Retinal pigment epithelial cell (primary cell): ENCODE data around the gene USP17L20.
"Not testable (repeated sequence)": the region's sequence is repeated elsewhere in the genome, so short reads cannot be mapped to it uniquely, and the experiment has no call there.

Experiments used
- DNase-seq: peaks from one replicate; pipeline ENCODE4 v3.0.0-alpha.2; 2010; ENCODE audit warnings: low read depth
- H3K4me3 ChIP-seq: 2 replicates; pipeline ENCODE4 v1.5.1; 2011; ENCODE audit warnings: mild to moderate bottlenecking, low read length, control low read depth, moderate library complexity

USP17L20 gene, protein sequence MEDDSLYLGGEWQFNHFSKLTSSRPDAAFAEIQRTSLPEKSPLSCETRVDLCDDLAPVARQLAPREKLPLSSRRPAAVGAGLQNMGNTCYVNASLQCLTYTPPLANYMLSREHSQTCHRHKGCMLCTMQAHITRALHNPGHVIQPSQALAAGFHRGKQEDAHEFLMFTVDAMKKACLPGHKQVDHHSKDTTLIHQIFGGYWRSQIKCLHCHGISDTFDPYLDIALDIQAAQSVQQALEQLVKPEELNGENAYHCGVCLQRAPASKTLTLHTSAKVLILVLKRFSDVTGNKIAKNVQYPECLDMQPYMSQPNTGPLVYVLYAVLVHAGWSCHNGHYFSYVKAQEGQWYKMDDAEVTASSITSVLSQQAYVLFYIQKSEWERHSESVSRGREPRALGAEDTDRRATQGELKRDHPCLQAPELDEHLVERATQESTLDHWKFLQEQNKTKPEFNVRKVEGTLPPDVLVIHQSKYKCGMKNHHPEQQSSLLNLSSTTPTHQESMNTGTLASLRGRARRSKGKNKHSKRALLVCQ

DNA sequence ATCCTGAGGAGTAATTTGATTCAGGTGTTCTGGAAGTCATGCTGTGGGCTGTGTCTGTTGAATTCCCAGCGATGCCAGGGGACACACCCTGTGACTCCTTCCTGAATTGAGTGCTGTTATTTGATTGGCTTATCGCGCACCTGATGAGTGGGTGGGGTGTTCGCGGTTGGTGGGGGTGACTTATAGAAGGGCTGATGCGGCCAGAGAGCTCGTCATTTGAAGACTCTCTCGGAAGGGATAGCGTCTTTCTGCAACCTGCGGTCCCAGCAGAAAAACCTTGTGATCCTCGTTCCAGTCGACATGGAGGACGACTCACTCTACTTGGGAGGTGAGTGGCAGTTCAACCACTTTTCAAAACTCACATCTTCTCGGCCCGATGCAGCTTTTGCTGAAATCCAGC is at the start of gene USP17L20:
USP17L20 (plus strand) TSS at position 301 of the 400 bp plus-strand sequence; CDS start at position 301, 0 bp downstream.
- DNase-seq, H3K4me3 ChIP-seq: not testable (repeated sequence)

GRCh38 chr4:9210357-9210756 is 47.6 kb upstream of the USP17L20 start, which contains the start of gene USP17L10:
Gene USP17L10 (plus strand): TSS chr4:9210657. CDS start chr4:9210657, 0 bp downstream.
- H3K4me3 ChIP-seq, DNase-seq: not testable (repeated sequence)

GRCh38 chr4:9214701-9215100 is 43.2 kb upstream of the USP17L20 start:
- H3K4me3 ChIP-seq, DNase-seq: not testable (repeated sequence)

DNA sequence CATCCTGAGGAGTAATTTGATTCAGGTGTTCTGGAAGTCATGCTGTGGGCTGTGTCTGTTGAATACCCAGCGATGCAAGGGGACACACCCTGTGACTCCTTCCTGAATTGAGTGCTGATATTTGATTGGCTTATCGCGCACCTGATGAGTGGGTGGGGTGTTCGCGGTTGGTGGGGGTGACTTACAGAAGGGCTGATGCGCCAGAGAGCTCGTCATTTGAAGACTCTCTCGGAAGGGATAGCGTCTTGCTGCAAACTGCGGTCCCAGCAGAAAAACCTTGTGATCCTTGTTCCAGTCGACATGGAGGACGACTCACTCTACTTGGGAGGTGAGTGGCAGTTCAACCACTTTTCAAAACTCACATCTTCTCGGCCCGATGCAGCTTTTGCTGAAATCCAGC is 42.8 kb upstream of the USP17L20 start, which contains the start of gene USP17L11:
USP17L11 (plus strand) TSS at position 301 of the 400 bp plus-strand sequence; CDS start at position 301, 0 bp downstream.
- H3K4me3 ChIP-seq, DNase-seq: not testable (repeated sequence)

DNA sequence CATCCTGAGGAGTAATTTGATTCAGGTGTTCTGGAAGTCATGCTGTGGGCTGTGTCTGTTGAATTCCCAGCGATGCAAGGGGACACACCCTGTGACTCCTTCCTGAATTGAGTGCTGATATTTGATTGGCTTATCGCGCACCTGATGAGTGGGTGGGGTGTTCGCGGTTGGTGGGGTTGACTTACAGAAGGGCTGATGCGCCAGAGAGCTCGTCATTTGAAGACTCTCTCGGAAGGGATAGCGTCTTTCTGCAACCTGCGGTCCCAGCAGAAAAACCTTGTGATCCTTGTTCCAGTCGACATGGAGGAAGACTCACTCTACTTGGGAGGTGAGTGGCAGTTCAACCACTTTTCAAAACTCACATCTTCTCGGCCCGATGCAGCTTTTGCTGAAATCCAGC is 38.1 kb upstream of the USP17L20 start, which contains the start of gene USP17L12:
USP17L12 (plus strand) TSS at position 301 of the 400 bp plus-strand sequence; CDS start at position 301, 0 bp downstream.
- H3K4me3 ChIP-seq = not testable (repeated sequence)

GRCh38 chr4:9224596-9224995 is 33.3 kb upstream of the USP17L20 start, which contains the start of gene USP17L13:
Gene USP17L13 (plus strand): TSS chr4:9224896. CDS start chr4:9224896, 0 bp downstream.
- DNase-seq = not testable (repeated sequence)

More for the DNA sequence above, 38.1 kb upstream of the USP17L20 start, which contains the start of gene USP17L12:
- DNase-seq = not testable (repeated sequence)

DNA sequence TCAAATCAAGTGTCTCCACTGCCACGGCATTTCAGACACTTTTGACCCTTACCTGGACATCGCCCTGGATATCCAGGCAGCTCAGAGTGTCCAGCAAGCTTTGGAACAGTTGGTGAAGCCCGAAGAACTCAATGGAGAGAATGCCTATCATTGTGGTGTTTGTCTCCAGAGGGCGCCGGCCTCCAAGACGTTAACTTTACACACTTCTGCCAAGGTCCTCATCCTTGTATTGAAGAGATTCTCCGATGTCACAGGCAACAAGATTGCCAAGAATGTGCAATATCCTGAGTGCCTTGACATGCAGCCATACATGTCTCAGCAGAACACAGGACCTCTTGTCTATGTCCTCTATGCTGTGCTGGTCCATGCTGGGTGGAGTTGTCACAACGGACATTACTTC is 27.7 kb upstream of the USP17L20 start:
- H3K4me3 ChIP-seq, DNase-seq: not testable (repeated sequence)

More at GRCh38 chr4:9224596-9224995, 33.3 kb upstream of the USP17L20 start, which contains the start of gene USP17L13:
- H3K4me3 ChIP-seq = not testable (repeated sequence)

DNA sequence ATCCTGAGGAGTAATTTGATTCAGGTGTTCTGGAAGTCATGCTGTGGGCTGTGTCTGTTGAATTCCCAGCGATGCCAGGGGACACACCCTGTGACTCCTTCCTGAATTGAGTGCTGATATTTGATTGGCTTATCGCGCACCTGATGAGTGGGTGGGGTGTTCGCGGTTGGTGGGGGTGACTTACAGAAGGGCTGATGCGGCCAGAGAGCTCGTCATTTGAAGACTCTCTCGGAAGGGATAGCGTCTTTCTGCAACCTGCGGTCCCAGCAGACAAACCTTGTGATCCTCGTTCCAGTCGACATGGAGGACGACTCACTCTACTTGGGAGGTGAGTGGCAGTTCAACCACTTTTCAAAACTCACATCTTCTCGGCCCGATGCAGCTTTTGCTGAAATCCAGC is 23.8 kb upstream of the USP17L20 start, which contains the start of gene USP17L15:
USP17L15 (plus strand) TSS at position 301 of the 400 bp plus-strand sequence; CDS start at position 301, 0 bp downstream.
- not testable (repeated sequence) for DNase-seq, H3K4me3 ChIP-seq

DNA sequence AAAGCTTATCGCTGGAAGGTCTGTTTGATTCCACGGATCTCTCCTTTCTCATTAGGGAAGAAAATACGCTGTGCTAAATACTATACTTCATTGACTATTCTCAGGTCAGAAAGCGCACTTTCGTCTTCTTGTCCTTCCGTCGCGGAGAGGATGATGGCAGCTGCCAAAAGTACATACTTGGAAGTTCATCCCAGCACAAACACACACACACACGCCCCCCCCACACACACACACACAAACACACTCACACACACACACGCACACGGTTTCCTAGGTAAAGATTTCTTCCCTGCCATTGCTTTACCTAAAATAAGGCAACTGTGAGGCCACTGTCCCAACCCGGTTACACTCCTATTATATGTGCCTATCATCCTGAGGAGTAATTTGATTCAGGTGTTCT is 19.5 kb upstream of the USP17L20 start:
- not testable (repeated sequence) for H3K4me3 ChIP-seq

GRCh38 chr4:9243579-9243978 is 14.3 kb upstream of the USP17L20 start, which contains the start of gene USP17L17:
Gene USP17L17 (plus strand): TSS chr4:9243879. CDS start chr4:9243879, 0 bp downstream.
- not testable (repeated sequence) for DNase-seq, H3K4me3 ChIP-seq

More for the DNA sequence above, 19.5 kb upstream of the USP17L20 start:
- DNase-seq = not testable (repeated sequence)

- DNase-seq, H3K4me3 ChIP-seq: not testable (repeated sequence)
Measured at GRCh38 chr4:9247953-9248680, 9.8 kb upstream of the USP17L20 start, which contains the start of gene USP17L18. Gene USP17L18 (plus strand): TSS chr4:9248630. CDS start chr4:9248630, 0 bp downstream.

DNA sequence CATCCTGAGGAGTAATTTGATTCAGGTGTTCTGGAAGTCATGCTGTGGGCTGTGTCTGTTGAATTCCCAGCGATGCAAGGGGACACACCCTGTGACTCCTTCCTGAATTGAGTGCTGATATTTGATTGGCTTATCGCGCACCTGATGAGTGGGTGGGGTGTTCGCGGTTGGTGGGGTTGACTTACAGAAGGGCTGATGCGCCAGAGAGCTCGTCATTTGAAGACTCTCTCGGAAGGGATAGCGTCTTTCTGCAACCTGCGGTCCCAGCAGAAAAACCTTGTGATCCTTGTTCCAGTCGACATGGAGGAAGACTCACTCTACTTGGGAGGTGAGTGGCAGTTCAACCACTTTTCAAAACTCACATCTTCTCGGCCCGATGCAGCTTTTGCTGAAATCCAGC is 4.8 kb upstream of the USP17L20 start, which contains the start of gene USP17L19:
USP17L19 (plus strand) TSS at position 301 of the 400 bp plus-strand sequence; CDS start at position 301, 0 bp downstream.
- not testable (repeated sequence) for DNase-seq, H3K4me3 ChIP-seq

DNA sequence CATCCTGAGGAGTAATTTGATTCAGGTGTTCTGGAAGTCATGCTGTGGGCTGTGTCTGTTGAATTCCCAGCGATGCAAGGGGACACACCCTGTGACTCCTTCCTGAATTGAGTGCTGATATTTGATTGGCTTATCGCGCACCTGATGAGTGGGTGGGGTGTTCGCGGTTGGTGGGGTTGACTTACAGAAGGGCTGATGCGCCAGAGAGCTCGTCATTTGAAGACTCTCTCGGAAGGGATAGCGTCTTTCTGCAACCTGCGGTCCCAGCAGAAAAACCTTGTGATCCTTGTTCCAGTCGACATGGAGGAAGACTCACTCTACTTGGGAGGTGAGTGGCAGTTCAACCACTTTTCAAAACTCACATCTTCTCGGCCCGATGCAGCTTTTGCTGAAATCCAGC is 4.6 kb downstream of the USP17L20 start, which contains the start of gene USP17L21:
USP17L21 (plus strand) TSS at position 301 of the 400 bp plus-strand sequence; CDS start at position 301, 0 bp downstream.
- not testable (repeated sequence) for DNase-seq, H3K4me3 ChIP-seq

DNA sequence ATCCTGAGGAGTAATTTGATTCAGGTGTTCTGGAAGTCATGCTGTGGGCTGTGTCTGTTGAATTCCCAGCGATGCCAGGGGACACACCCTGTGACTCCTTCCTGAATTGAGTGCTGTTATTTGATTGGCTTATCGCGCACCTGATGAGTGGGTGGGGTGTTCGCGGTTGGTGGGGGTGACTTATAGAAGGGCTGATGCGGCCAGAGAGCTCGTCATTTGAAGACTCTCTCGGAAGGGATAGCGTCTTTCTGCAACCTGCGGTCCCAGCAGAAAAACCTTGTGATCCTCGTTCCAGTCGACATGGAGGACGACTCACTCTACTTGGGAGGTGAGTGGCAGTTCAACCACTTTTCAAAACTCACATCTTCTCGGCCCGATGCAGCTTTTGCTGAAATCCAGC is 9.4 kb downstream of the USP17L20 start, which contains the start of gene USP17L22:
USP17L22 (plus strand) TSS at position 301 of the 400 bp plus-strand sequence; CDS start at position 301, 0 bp downstream.
- H3K4me3 ChIP-seq, DNase-seq: not testable (repeated sequence)

DNA sequence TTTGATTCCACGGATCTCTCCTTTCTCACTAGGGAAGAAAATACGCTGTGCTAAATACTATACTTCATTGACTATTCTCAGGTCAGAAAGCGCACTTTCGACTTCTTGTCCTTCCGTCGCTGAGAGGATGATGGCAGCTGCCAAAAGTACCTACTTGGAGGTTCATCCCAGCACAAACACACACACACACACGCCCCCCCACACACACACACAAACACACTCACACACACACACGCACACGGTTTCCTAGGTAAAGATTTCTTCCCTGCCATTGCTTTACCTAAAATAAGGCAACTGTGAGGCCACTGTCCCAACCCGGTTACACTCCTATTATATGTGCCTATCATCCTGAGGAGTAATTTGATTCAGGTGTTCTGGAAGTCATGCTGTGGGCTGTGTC is 13.8 kb downstream of the USP17L20 start:
- DNase-seq, H3K4me3 ChIP-seq: not testable (repeated sequence)
